GM18511 (cell line): ENCODE data around the gene CCDC39.

ENCODE experiments used
- ATAC-seq: cut with Tn5 transposase; IDR thresholded peaks from one replicate; pipeline ENCODE4 v1.9.1; 2021; ENCODE audit warnings: mild to moderate bottlenecking, moderate library complexity; ENCODE audit not compliant: unreplicated experiment

Gene CCDC39

DNA sequence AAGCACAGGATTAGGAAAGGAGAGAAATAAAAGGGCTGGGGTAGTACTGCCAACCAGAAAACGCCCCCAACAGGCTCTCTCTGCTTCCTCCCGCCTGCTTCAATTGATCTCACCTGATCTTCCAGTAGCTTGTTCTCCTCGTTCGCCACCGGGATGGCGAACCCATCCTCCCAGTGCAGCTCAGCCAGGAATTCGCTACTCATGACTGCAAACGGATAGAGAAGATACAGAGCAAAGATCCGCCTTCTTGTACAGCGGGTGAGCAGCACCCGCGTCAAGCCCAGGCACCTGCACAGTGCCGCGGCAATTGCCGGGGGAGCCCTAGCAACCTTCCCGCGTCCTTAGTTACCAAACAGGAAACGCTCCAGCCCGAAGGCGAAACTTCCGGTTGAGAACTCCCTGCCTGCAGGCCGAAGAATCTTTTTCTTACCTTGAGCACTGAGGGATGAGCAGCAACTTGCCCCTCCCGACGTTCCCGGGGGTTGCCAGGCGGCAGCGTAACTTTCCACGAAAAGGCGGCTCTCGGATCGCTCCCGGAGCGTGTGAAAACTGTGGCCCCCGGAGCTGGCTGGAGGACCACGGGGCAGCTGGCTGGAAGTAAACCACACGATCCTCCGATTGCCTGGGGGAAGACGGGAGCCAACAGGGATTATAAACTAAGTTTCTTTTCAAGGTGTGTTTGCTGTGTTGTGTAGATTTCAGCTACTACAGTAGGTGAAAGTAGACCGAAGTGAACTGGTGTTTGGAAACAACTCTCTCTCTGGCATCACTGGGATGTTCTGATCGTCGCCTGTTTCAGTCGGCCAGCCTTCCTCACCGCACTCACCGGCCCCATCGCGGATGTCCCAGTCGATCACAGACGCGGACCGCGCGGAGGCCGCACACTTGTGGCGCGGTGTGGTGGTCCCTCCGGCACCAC lies at the start of gene CCDC39:
Gene CCDC39 (minus strand): TSS at position 312 of the 919 bp plus-strand sequence. CDS start 109 bp downstream, at position 203.
- ATAC-seq: peak; percentile 96

DNA sequence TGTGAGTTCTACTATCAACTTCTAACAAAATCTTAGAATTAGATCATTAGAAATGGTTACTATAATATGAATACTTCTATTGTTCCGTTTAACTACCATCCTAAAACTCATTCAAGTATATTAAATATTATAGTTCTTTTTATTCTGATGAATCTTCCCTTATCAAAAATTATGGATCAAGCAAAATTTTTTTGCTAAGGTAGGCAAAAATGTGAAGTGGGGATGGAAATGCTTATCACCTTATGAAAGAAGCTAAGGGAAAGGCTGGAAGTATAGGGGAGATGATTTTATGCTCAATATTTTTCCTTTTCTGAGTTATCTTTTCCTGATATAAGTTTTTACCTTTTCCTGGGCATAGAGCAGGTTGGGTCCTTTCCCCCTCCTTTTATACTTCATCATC lies 40.7 kb upstream of the CCDC39 start:
- ATAC-seq: no peak

DNA sequence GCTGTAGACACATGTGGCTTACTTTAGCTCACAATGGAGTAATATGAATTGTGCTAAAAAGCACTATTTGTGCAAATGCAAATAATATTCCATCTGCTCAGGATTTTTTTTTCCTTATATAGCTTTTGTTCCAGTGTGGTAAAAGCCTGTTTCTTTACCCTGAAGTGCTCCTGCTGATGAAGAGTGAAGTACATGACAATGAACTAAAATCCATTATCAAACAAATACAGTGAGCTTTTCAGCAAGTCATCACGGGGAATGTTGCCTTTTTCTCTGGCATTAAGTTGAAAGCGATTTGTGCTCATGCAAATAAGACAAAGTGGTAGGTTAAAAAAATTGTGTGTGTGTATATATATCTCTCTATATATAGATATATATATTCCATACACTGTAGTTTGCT lies 28.6 kb upstream of the CCDC39 start:
- no peak for ATAC-seq

DNA sequence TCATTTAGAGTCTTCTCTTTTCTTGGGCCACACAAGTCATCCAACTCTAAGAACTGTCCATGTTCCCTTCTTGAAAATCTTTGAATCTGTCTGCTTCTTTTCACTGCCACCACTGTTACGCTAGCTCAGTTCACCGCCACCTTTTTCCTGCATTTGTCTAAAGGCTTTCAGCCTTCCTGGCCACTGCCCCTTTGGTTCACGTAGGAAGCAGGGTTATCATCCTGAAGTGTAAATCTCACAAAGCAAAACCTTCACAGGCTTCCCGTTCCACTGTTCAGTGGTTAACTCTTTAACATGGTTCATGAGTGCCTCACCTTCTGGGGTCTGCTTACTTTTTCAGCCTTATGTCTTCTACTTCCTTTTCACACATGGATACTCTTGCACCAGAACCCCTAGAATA lies 26.3 kb upstream of the CCDC39 start:
- no peak for ATAC-seq

DNA sequence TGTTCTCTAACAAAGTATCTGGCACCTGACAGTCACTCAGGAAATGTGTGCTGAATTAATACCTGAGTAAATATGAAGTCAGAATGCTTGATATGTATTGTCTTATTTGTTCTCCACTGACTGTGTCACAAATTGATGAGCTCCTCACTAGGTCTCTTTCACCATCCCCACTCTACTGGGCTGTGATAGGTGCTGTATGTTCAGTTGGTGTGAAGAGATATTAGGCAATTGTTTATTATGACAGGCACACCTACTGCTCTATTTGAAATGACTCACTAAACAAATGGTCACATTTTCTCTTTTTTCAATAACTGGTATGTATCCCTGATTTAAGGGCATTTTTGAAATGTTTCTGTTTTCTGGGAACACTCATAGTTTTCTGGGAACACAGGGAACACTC lies 25.2 kb upstream of the CCDC39 start:
- no peak for ATAC-seq

DNA sequence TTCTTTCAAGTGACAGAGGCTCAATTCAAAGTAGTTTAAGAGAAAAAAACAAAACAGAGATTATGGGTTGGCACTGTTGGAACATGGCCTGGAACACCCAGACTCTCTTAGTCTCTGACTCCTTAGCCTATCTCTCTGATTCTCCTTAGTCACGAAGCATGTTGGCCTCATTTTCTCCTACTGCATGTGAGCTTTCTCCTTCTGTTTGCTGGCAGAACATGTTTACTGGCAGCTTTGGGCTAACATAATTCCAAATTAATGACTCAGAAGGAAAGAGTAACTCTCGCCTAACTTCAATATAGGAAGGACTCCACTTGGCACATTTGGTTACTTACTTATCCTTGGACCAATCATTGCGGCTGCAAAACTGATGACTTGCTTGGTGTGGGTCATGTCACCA lies 21.7 kb upstream of the CCDC39 start:
- no peak for ATAC-seq

DNA sequence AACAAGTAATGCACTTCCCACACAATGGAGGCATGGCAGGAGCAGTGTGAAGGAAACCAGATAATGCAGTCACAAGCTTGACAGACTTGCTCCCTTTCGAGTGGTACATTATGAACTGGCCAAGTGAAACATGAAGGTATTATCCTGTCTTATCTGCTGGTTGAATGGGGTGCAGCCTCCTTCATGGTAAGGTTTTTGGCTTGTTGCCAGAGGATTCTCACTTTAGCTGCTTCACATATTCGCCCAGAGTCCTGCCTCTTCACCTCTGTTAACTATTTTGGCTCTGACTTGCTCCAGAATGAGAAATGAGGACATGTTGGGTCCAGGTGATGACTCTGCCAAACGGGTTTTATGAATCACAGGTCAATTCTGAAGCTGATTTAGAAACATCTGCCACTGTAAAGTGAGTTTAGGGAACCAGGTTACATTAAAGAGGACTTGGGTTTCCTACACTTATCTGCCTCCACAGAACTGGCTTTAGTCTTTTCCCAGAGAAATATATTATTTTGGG lies 19.5 kb upstream of the CCDC39 start:
- ATAC-seq: no peak

DNA sequence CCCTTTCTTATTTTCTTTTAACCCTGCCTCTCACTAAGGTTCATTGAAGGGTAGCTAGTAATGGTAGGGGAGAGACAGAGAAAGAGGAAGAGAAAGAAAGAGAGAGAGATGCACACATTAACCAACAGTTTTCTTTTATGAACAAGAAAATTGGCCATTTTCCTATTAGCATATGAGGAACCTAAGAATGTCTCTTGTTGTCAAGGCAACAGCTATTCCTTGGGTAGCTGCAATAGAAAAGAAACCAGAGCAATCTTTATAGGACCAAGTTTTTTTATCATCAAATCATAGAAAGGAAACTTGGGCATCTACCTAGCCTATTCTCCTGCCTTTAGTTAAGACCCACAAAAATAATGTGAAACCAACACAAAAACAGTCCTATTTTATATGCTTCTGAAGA lies 15.0 kb upstream of the CCDC39 start:
- ATAC-seq: no peak

DNA sequence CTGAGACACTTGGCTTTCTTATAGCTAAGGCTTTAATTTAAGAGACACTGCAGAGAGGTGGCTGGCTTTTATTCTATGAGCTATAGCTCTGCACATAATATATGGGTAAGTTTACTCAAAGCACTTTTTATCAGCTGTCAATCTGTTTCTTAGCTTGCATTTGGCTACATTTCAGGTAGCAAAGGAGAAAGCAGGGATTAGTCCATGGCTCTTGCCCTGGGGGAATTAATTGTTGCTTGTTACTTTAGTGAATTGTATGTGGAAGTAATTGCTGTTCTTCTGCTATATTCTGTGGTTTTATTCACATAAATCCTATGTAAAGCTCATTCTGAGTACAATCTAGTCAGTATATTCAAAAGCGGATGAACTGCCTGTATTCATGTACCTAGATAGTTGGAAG lies 14.4 kb upstream of the CCDC39 start:
- ATAC-seq: no peak

DNA sequence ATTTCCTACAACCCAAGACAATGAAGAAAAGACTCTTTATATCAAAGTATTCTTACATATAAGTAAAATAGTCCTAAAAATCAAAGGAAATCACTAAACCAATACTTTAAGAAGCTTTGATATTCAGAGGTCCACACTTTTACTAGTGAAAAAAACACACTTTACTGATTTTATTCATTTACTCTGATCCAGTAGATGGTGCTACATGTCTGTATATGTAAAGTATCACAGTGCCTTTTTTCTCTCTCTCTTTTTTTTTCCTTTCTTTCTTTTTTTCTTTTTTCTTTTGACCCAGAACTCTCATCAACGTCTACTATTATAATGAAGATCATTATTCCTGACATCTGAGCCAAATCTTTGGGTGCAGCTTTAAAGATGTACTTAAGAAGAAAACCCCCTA lies 10.8 kb upstream of the CCDC39 start:
- no peak for ATAC-seq

DNA sequence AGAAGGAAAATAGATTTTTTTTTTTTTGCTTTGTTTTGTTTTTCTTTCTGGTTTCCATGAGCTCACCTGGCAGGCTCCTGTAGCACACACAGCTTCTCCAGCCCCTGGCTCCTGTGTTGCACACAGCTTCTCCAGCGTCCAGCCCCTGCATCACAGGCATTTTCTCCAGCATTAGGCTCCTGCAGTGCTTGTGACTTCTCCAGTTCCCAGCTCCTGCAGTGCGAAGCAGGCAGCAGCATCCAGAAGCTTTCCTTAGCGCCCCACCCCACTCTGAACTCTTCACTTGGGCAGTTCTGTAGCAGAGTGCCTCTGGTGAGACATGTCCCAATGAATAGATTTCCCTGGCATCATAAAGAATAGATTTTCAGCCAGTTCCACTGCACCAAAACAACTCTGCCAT lies 5.5 kb upstream of the CCDC39 start:
- no peak for ATAC-seq

DNA sequence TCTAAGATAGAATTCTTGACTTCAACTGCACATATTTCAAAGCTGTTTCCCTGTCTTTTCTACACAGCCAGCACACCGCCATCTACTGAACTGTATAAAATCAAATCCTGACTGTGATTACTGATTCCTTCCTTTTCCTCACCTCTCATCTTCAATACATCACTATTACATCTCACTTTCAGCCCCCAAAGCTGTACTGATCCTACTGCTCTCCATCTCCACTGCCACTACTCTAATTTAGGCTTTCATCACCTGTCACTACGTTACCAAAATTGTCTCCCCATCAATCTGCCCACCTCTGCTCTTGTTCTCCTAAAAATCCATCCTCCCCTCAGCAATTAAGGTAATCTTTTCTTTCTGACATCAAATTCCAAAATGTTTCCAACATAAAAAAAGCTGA lies 4.5 kb upstream of the CCDC39 start:
- no peak for ATAC-seq

DNA sequence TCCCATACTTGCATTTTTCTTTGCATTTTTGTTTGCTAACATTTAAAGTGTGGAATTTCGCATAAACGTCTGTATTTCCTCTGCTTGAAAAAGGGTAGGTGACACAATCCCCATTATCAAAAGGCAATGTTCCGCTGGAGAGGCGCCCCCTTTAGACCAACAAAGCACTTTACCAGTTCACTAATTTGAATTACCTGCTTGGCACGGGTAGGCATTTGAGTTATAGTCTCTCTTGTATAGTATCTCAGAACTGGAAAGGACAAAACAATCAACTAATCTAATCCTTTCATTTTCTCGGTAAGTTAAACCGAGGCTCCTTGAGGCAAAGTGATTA lies 775 bp upstream of the CCDC39 start:
- peak; percentile 57 for ATAC-seq

DNA sequence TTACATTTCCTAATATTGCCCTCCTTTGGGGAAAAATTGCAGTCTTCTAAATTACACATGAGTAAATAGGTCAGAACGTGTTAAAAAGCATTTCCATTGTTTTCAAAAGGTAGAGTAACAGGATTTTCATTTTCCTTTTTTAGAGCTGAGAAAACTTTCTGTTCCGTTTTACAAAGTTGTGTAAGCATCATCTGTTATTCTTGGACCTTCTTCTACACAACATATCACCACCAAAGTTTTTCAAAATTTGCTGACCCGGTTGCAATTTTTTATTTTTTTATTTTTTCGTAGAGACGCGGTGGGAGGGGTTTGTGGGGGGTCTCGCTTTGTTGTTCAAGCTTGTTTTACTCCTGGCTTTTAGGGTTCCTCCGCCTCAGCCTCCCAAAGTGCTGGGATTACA lies 1.1 kb downstream of the CCDC39 start:
- ATAC-seq: no peak

DNA sequence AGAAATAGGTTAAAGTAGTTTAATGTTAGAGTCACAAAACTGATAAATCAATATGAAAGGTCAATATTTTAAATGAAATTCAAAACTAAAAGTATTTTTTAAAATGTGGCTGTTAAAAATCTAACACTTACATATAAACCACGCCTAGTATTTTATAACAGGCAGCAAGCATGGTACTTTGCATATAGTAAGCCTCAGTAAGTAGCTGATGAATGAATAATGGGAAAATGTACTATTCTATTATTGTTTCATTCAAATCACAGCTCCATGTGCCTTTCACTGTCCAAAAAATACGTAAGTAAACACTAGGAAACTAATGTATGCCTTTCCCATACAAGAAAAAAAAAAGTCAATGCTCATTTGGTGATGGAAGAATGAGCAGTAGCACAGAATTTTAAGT lies 17.8 kb downstream of the CCDC39 start:
- no peak for ATAC-seq

DNA sequence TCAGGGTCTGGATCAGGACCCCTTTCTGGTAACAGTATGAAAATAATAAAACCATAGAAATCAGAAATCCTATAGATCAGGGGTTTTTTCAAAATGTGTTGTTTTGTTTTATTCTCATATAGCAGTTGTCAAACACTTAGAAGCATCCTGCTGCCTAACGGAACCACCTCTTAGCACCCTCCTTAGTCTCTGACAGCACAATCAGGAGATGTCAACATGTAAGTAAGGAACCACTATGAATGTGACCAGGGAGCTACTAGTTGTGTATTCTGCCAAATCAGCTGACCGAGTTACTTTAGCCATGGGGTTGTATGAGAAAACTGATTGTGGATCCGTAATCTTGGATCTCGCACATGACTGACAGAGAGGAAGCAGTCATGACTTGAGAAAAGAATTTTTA lies 22.2 kb downstream of the CCDC39 start:
- no peak for ATAC-seq

DNA sequence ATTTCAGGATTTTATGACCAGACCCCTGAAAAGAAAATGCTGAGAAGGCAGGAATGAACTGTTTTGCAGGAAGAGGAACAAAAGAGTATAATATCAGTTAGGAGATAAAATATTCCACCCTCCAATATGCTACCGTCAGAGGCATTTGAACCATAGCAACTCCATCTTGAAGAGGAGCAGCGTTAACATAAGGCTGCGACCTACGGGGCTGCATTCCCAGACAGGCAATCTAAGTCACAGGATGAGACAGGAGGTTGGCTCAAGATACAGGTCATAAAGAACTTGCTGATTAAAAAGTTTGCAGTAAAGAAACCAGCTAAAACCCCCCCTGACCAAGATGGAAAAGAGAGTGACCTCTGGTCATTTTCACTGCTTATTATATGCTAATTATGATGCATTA lies 22.9 kb downstream of the CCDC39 start:
- ATAC-seq: no peak

DNA sequence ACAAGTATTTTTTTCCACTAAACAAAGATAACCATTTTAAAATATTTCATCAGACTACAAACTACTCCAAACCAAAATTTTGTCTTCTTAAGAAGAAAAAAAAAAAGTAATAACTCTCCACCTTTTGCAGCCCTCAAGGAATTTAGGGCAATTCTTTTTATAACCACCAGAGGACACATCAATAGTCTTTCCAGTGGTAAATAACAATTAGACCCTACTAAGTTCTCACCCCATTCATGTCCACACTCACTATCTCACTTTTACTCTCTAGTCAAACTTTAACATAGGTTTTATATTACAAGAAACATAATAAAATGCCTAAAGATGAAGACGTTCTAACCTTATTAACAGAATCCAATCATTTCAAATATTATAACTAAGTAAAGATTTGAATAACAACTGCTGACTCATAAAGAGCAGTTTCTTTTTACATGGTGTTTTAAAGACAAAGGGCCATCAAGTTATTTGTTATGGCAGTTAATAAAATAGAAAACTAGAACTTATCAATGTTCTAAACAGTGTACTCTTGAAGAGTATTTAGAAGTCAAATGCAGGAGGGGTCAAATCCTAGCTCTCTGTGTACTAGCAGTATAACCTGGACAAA lies 33.0 kb downstream of the CCDC39 start:
- peak; percentile 72 for ATAC-seq

DNA sequence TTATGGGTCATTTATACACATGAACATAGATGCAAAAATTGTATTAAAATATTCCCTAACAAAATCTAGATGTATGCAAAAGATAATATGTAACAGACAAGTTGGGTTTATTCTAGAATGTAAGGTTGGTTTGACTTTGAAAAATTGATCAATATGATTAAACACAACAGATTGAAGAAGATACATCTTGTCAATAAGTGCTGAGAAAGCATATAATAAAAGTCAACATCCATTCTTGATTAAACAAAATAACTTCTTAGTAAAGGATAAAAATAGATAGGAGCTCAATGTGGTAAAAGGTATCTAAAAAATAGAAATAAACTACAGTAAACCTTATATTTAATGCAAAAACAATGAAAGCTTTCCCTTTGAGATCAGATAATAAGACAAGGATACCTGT lies 38.3 kb downstream of the CCDC39 start:
- no peak for ATAC-seq

DNA sequence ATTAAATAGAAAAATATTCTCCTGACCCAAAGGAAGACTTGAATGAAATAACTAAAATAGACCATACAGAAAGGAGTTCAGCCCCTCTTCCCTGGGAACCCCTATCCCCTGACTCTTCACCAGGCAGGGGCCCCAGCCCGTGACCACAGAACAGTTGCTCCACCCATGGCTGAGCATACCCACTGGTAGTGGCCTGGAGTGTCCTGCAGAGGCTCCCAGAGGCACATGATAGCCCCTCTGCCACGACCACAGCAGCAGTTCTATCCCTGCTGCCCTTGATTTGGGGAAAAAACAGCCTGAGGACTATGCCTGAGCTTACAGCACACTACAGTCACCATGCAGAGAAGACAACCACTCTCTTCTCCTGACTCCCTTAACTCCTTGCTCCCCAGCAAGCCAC lies 45.6 kb downstream of the CCDC39 start:
- peak; percentile 70 for ATAC-seq

DNA sequence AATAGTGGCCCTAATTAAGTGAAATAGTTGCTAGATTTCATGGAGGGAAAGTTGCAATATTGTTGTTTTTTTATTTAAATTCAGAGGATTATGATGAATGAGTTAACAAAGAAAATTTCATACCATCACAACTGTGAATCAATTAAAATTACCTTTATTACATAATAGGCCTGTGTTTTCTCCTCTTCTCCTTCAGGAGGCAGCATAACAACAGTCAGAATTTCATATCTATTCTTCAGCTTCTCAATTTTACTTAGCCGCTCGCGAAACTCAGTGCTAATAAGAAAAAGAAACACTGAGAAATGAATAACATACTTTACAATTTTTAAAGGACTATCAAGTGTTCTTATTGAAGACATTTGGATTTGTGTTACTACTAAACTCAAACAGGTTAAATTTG lies 48.0 kb downstream of the CCDC39 start:
- no peak for ATAC-seq

DNA sequence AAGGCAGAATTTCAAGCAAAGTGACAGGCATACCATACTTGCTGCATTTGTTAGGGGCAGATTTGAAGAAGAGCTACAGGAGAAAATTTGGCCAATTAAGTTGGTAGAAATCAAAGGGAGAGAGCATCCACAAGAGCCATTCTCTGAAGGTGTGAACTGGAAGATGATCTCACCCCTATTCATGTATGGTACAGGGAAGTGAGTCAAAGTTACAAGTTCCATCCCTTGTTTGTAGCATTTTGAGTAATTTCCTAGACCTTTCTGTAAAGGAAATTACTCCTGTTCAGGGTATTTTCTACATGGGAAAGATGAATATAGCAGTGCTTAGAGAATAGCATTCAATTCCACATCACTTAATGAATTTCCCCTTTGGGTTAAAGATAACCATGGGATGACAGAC lies 48.9 kb downstream of the CCDC39 start:
- no peak for ATAC-seq
